Adrenal gland (tissue), 5 donors: Measurements from ENCODE around the gene LRRC4C.

Experiments used
- CTCF ChIP-seq, 6 experiments: fragments of 450-650 bp in 4 of 6; fragments of 200-600 bp in 2 of 6; sonication (generic) in 1 of 6; IDR thresholded peaks; 1 replicate in 5 of 6; 2 replicates in 1 of 6; pipeline versions ENCODE4 v1.5.1 to v1.8.0; 2016 to 2021; ENCODE audit warnings: antibody characterized with exemption in 6 of 6, mild to moderate bottlenecking in 2 of 6, moderate library complexity in 1 of 6
- POLR2A ChIP-seq, 2 donors: fragments of 450-650 bp; IDR thresholded peaks; one replicate each; pipeline ENCODE4 v1.6.1; 2017; ENCODE audit warnings: antibody characterized with exemption in 2 of 2, mild to moderate bottlenecking in 2 of 2, moderate library complexity in 1 of 2
- donor health status: DM: no; HTN: no; CAD: no.

- TF ChIP-seq CTCF (IDR thresholded peaks at IDR 0.05) (no peak), POLR2A (IDR thresholded peaks at IDR 0.05) (no peak)
These were observed 1145.1 kb downstream of the LRRC4C start for GRCh38 chr11:40314327-40314726.
